ENCODE measurements around the gene MEGF11.

Gene MEGF11

GRCh38 chr15:65877749-65878148 is 375.8 kb downstream of the MEGF11 start:
- no peak for TF ChIP-seq GATA3 (IDR thresholded peaks at IDR 0.05; ENCODE audit: low read depth, low read length)
- no peak for TF ChIP-seq GATA2 (IDR thresholded peaks at IDR 0.05; ENCODE audit: low read depth, low read length)

GRCh38 chr15:65875458-65875857 is 378.1 kb downstream of the MEGF11 start:
- TF ChIP-seq GATA2 (IDR thresholded peaks at IDR 0.05; ENCODE audit: low read depth, low read length) = no peak
- no peak for TF ChIP-seq GATA3 (IDR thresholded peaks at IDR 0.05; ENCODE audit: low read depth, low read length)

- TF ChIP-seq GATA3 (IDR thresholded peaks at IDR 0.05; ENCODE audit: low read depth, low read length) = no peak
- TF ChIP-seq GATA2 (IDR thresholded peaks at IDR 0.05; ENCODE audit: low read depth, low read length) = no peak
Measured at GRCh38 chr15:65873256-65873655, 380.3 kb downstream of the MEGF11 start.

- TF ChIP-seq GATA2 (IDR thresholded peaks at IDR 0.05; ENCODE audit: low read depth, low read length) (no peak), GATA3 (IDR thresholded peaks at IDR 0.05; ENCODE audit: low read depth, low read length) (no peak)
Measured at GRCh38 chr15:65870889-65871533, 382.5 kb downstream of the MEGF11 start.

GRCh38 chr15:65869954-65870871 is 383.3 kb downstream of the MEGF11 start:
- TF ChIP-seq GATA2 (IDR thresholded peaks at IDR 0.05; ENCODE audit: low read depth, low read length) = no peak
- no peak for TF ChIP-seq GATA3 (IDR thresholded peaks at IDR 0.05; ENCODE audit: low read depth, low read length)

GRCh38 chr15:65869126-65869953 is 384.2 kb downstream of the MEGF11 start, which contains the start of gene RAB11A:
Gene RAB11A, plus strand, starts transcription at chr15:65869491. Its CDS starts 95 bp downstream, at chr15:65869586.
- 0 out of 2 replicates have a peak, but pooled peaks have one; percentile 0 for TF ChIP-seq GATA2 (IDR thresholded peaks at IDR 0.05; ENCODE audit: low read depth, low read length)
- no peak for TF ChIP-seq GATA3 (IDR thresholded peaks at IDR 0.05; ENCODE audit: low read depth, low read length)

- TF ChIP-seq GATA3 (IDR thresholded peaks at IDR 0.05; ENCODE audit: low read depth, low read length) (no peak), GATA2 (IDR thresholded peaks at IDR 0.05; ENCODE audit: low read depth, low read length) (peak; percentile 50; the same call in 1 of the 2 replicates)
Measured at GRCh38 chr15:65868546-65869125, 384.9 kb downstream of the MEGF11 start.

- TF ChIP-seq GATA2 (IDR thresholded peaks at IDR 0.05; ENCODE audit: low read depth, low read length) (no peak), GATA3 (IDR thresholded peaks at IDR 0.05; ENCODE audit: low read depth, low read length) (no peak)
Measured at GRCh38 chr15:65867244-65867643, 386.3 kb downstream of the MEGF11 start.

- no peak for TF ChIP-seq GATA2 (IDR thresholded peaks at IDR 0.05; ENCODE audit: low read depth, low read length)
- TF ChIP-seq GATA3 (IDR thresholded peaks at IDR 0.05; ENCODE audit: low read depth, low read length) = no peak
Measured at GRCh38 chr15:65863106-65863505, 390.4 kb downstream of the MEGF11 start.

- TF ChIP-seq GATA2 (IDR thresholded peaks at IDR 0.05; ENCODE audit: low read depth, low read length) = no peak
- TF ChIP-seq GATA3 (IDR thresholded peaks at IDR 0.05; ENCODE audit: low read depth, low read length) = no peak
Measured at GRCh38 chr15:65862682-65863081, 390.9 kb downstream of the MEGF11 start.

- TF ChIP-seq GATA3 (IDR thresholded peaks at IDR 0.05; ENCODE audit: low read depth, low read length) = no peak
- no peak for TF ChIP-seq GATA2 (IDR thresholded peaks at IDR 0.05; ENCODE audit: low read depth, low read length)
Measured at GRCh38 chr15:65857718-65858402, 395.7 kb downstream of the MEGF11 start.

GRCh38 chr15:65856821-65857455 is 396.6 kb downstream of the MEGF11 start:
- TF ChIP-seq GATA2 (IDR thresholded peaks at IDR 0.05; ENCODE audit: low read depth, low read length) (no peak), GATA3 (IDR thresholded peaks at IDR 0.05; ENCODE audit: low read depth, low read length) (no peak)
